ENCODE data around the gene RAB27A. TPM values are rescaled to one million over a fixed set of nuclear protein-coding genes. Genes with fewer than 3 reads are reported as not detected.
A peak's percentile ranks its signal among the peaks of the same experiment; 100 is the strongest.

Gene RAB27A
- total and polyA plus RNA-seq, 9 of the 15 experiments (the other 6 are each of a cell fraction or from before 2014, with no cell fraction given) = 31.5 to 171 (median 80.4) TPM

- no peaks in the 10 kb centered on the region for H3K9me3 ChIP-seq (replicated peaks; ENCODE audit: control insufficient read depth, insufficient read depth, low read depth, low read length)
- no peak overlapping the region for H3K4me3 ChIP-seq
- H3K79me2 ChIP-seq (ENCODE audit: control insufficient read depth, insufficient read depth, low read length) = peaks cover 51% of the 10 kb centered on the region
- H3K9ac ChIP-seq (ENCODE audit: insufficient read depth in 1 of 2, low read depth in 2 of 2, low read length in 2 of 2) = no peak overlapping the region
- TF ChIP-seq ZNF146 (CRISPR knock-in tag; IDR thresholded peaks at IDR 0.05; ENCODE audit: unreplicated experiment) (peak; percentile 85), PURB (CRISPR knock-in tag; IDR thresholded peaks at IDR 0.05; ENCODE audit: low read depth) (no peak), ZBTB9 (CRISPR knock-in tag; IDR thresholded peaks at IDR 0.05) (no peak), RBM25 (IDR thresholded peaks at IDR 0.05; ENCODE audit: low read depth, low read length, severe bottlenecking) (peak; percentile 52)
- no peak overlapping the region for H2AFZ ChIP-seq (ENCODE audit: low read depth, low read length)
- peaks cover 74% of the 10 kb centered on the region for H3K36me3 ChIP-seq (ENCODE audit: control insufficient read depth, insufficient read depth, low read length)
- ChIA-PET CTCF (ENCODE audit: low intra/inter-chr PET ratio) (no interaction called here), POLR2A (interaction anchor here (0.6 to 2.2 kb wide), 5 partner anchors 9 to 499 kb away, joined by 3 to 7 read pairs (median 3); partner anchors contain the start of gene RSL24D1)
- ATAC-seq = no peak
- FAIRE-seq = no peak
- no peaks in the 10 kb centered on the region for H3K27me3 ChIP-seq (ENCODE audit: control insufficient read depth in 2 of 2, insufficient read depth in 2 of 2, low read length in 2 of 2)
- no peak for DNase-seq (ENCODE audit: extremely low read depth in 1 of 4, low spot score in 3 of 4)
- WGBS (ENCODE audit: insufficient coverage, low coverage, missing lambda C conversion rate) = 86% methylated on average over 1 of the region's 1 CpG
- H3K4me1 ChIP-seq (replicated peaks in 1 of 2; ENCODE audit: control insufficient read depth in 2 of 2, insufficient read depth in 2 of 2, low read length in 2 of 2) = peaks cover 4 to 11% of the 10 kb centered on the region in 2 experiments; a peak in 2 of 5 replicates
- in situ Hi-C loops (cut with MboI) (no loop called here), intact Hi-C loops (cut with micrococcal nuclease) (no loop called here)
- no peak overlapping the region for H3K4me2 ChIP-seq (ENCODE audit: insufficient read depth, low read length)
- no peak overlapping the region for H3K27ac ChIP-seq (ENCODE audit: extremely low read depth, low read depth, low read length)
- H4K20me1 ChIP-seq (replicated peaks; ENCODE audit: control insufficient read depth, insufficient read depth, low read length) = no peaks in the 10 kb centered on the region
- BruUV-seq (replicated peaks) = no TSS peak
- no peaks in the 10 kb centered on the region for H3K9me1 ChIP-seq (ENCODE audit: control insufficient read depth, insufficient read depth, low read length)
These were observed 58.7 kb downstream of the RAB27A start for GRCh38 chr15:55230953-55231352.
